ENCODE measurements around the gene CSAD. TPM values are rescaled to one million over a fixed set of nuclear protein-coding genes. Genes with fewer than 3 reads are reported as not detected.
"Not testable (repeated sequence)": the region's sequence is repeated elsewhere in the genome, so short reads cannot be mapped to it uniquely, and the experiment has no call there.

CSAD gene
- polyA plus RNA-seq, 1 experiment, result 18.9 TPM

GRCh38 chr12:53180931-53181645 is 363 bp upstream of the CSAD start:
- CTCF ChIA-PET, result interaction anchor here (0.9 to 3.0 kb wide), 11 partner anchors 8 to 164 kb away, joined by 3 to 26 read pairs (median 5); partner anchors contain the start of gene AAAS
- TF ChIP-seq CTCF (IDR thresholded peaks at IDR 0.05; ENCODE audit: low read depth, low read length), result no peak
- Histone ChIP-seq H3K9me3 (ENCODE audit: control insufficient read depth, insufficient read depth, low read length) (no peaks in the 10 kb centered on the region), H3K27me3 (ENCODE audit: control insufficient read depth, insufficient read depth, low read length) (no peaks in the 10 kb centered on the region), H3K27ac (ENCODE audit: low read depth, low read length) (peak overlapping the region; percentile 83), H3K4me3 (ENCODE audit: low read depth, low read length) (peak overlapping the region; percentile 78)
- DNase-seq (ENCODE audit: low read depth, low spot score), result no peak
- POLR2A ChIA-PET, result interaction anchor here (0.6 to 2.4 kb wide), 17 partner anchors 8 to 320 kb away, joined by 3 to 16 read pairs (median 4); partner anchors contain the start of genes MYG1, PFDN5, SPRYD3 and TARBP2

GRCh38 chr12:53179687-53180219 is 972 bp downstream of the CSAD start:
- Histone ChIP-seq H3K27me3 (ENCODE audit: control insufficient read depth, insufficient read depth, low read length) (no peaks in the 10 kb centered on the region), H3K27ac (ENCODE audit: low read depth, low read length) (peak overlapping the region; percentile 95), H3K9me3 (ENCODE audit: control insufficient read depth, insufficient read depth, low read length) (no peaks in the 10 kb centered on the region), H3K4me3 (ENCODE audit: low read depth, low read length) (peak overlapping the region; percentile 78)
- no peak for DNase-seq (ENCODE audit: low read depth, low spot score)
- CTCF ChIA-PET, result interaction anchor here (0.6 to 1.6 kb wide), 7 partner anchors 20 to 312 kb away, joined by 3 to 6 read pairs (median 5); no protein-coding TSS in a partner anchor
- no peak for TF ChIP-seq CTCF (IDR thresholded peaks at IDR 0.05; ENCODE audit: low read depth, low read length)
- POLR2A ChIA-PET, result interaction anchor here (0.6 to 2.4 kb wide), 13 partner anchors 8 to 325 kb away, joined by 3 to 16 read pairs (median 6); partner anchors contain the start of gene SPRYD3

GRCh38 chr12:53178803-53179202 is 1.9 kb downstream of the CSAD start:
- CTCF ChIA-PET, result interaction anchor here (1.2 to 1.6 kb wide), 3 partner anchors 19 to 113 kb away, joined by 5 to 6 read pairs (median 6); no protein-coding TSS in a partner anchor
- not testable (repeated sequence) for H3K4me3 ChIP-seq (ENCODE audit: low read depth, low read length); H3K9me3 ChIP-seq (ENCODE audit: control insufficient read depth, insufficient read depth, low read length); H3K27ac ChIP-seq (ENCODE audit: low read depth, low read length); H3K27me3 ChIP-seq (ENCODE audit: control insufficient read depth, insufficient read depth, low read length); DNase-seq (ENCODE audit: low read depth, low spot score)
- POLR2A ChIA-PET, result interaction anchor here (0.7 kb wide), 1 partner anchor 19 kb away, joined by 4 read pairs; no protein-coding TSS in a partner anchor

- H3K27ac ChIP-seq (ENCODE audit: low read depth, low read length); DNase-seq (ENCODE audit: low read depth, low spot score); H3K27me3 ChIP-seq (ENCODE audit: control insufficient read depth, insufficient read depth, low read length); POLR2A ChIA-PET; H3K4me3 ChIP-seq (ENCODE audit: low read depth, low read length); H3K9me3 ChIP-seq (ENCODE audit: control insufficient read depth, insufficient read depth, low read length): not testable (repeated sequence)
- CTCF ChIA-PET, result interaction anchor here (0.6 to 1.3 kb wide), 3 partner anchors 18 to 111 kb away, joined by 3 to 4 read pairs (median 3); no protein-coding TSS in a partner anchor
Measured at GRCh38 chr12:53177447-53177846, 3.3 kb downstream of the CSAD start.

GRCh38 chr12:53176750-53177149 is 4.0 kb downstream of the CSAD start:
- DNase-seq (ENCODE audit: low read depth, low spot score), result no peak
- Histone ChIP-seq H3K27ac (ENCODE audit: low read depth, low read length) (no peak overlapping the region), H3K27me3 (ENCODE audit: control insufficient read depth, insufficient read depth, low read length) (no peaks in the 10 kb centered on the region), H3K4me3 (ENCODE audit: low read depth, low read length) (no peak overlapping the region), H3K9me3 (ENCODE audit: control insufficient read depth, insufficient read depth, low read length) (no peaks in the 10 kb centered on the region)
- ChIA-PET POLR2A (no interaction called here), CTCF (interaction anchor here (0.6 to 2.3 kb wide), 3 partner anchors 16 to 110 kb away, joined by 3 to 16 read pairs (median 3); no protein-coding TSS in a partner anchor)
- TF ChIP-seq CTCF (IDR thresholded peaks at IDR 0.05; ENCODE audit: low read depth, low read length), result no peak
